Endothelial cell of umbilical vein (primary cell): Measurements from ENCODE around the gene ILF2. TPM values are rescaled to one million over a fixed set of nuclear protein-coding genes. Genes with fewer than 3 reads are reported as not detected.

Experiments used
- BruUV-seq: library from RNA; stranded (reverse); fragments of 400-500 nt; replicated peaks from 2 replicates; lab custom pipeline; 2021; lab: Mats Ljungman, UMichigan
- CTCF ChIA-PET: fragments of 300-600, 350-600 bp; sonication (Branson Sonifier 250); formaldehyde crosslinking; loops from one replicate; lab custom pipeline; 2021; ENCODE audit warnings: antibody characterized with exemption, inconsistent platforms; lab: Charles Lee
- POLR2A ChIA-PET: fragments of 300-600, 350-600 bp; sonication (Branson Sonifier 250); formaldehyde crosslinking; loops from one replicate; lab custom pipeline; 2021; ENCODE audit warnings: antibody characterized with exemption, inconsistent platforms; lab: Charles Lee
- DNase-seq: peaks from one replicate; pipeline ENCODE4 v3.0.0-alpha.2; 2011; ENCODE audit warnings: low read depth, low spot score
- FAIRE-seq: peaks from 2 replicates; lab custom pipeline; 2011; peaks lifted over from hg19 to GRCh38; lab: Jason Lieb, UNC
- H2AFZ ChIP-seq: 2 replicates; pipeline ENCODE4 v1.6.0; 2012; ENCODE audit warnings: low read depth, low read length, control low read depth, inconsistent platforms
- H3K27ac ChIP-seq: 2 replicates; pipeline ENCODE4 v1.5.1; 2011; ENCODE audit warnings: low read depth, mild to moderate bottlenecking, control low read depth, low read length, moderate library complexity; ENCODE audit not compliant: insufficient read depth
- H3K27me3 ChIP-seq, 2 experiments: 2 replicates each; pipeline versions ENCODE4 v1.6.0 to v1.6.1; 2011; ENCODE audit warnings: low read length in 2 of 2, mixed read lengths in 1 of 2; ENCODE audit not compliant: control insufficient read depth in 2 of 2, insufficient read depth in 2 of 2
- H3K36me3 ChIP-seq, 2 experiments: 2 replicates in 1 of 2; 3 replicates in 1 of 2; pipeline ENCODE4 v1.5.1; 2011; ENCODE audit warnings: low read length in 2 of 2, mild to moderate bottlenecking in 1 of 2, moderate library complexity in 1 of 2; ENCODE audit not compliant: control insufficient read depth in 2 of 2, insufficient read depth in 2 of 2; ENCODE audit errors: extremely low read depth in 1 of 2
- H3K4me1 ChIP-seq: 3 replicates; pipeline ENCODE4 v1.5.1; 2011; ENCODE audit warnings: mild to moderate bottlenecking, low read length; ENCODE audit not compliant: control insufficient read depth, insufficient read depth; ENCODE audit errors: extremely low read depth
- H3K4me2 ChIP-seq: 2 replicates; pipeline ENCODE4 v1.6.1; 2011; ENCODE audit warnings: low read length, control low read depth, mixed read lengths; ENCODE audit not compliant: insufficient read depth
- H3K4me3 ChIP-seq, 3 experiments: fragments of 200-600 bp in 1 of 3; sonication (generic), shearing (Covaris generic) in 1 of 3; replicated peaks in 1 of 3; 2 replicates each; pipeline ENCODE4 v1.5.1; 2011 to 2016; ENCODE audit warnings: control low read depth in 3 of 3, low read length in 3 of 3, mild to moderate bottlenecking in 2 of 3, inconsistent platforms in 1 of 3, low read depth in 1 of 3, moderate library complexity in 1 of 3; ENCODE audit not compliant: insufficient read depth in 1 of 3
- H3K79me2 ChIP-seq: 2 replicates; pipeline ENCODE4 v1.6.0; 2012; ENCODE audit warnings: low read length, inconsistent platforms; ENCODE audit not compliant: control insufficient read depth, insufficient read depth
- H3K9ac ChIP-seq: replicated peaks from 2 replicates; pipeline ENCODE3; 2011; ENCODE audit warnings: low read length, control low read depth; ENCODE audit not compliant: insufficient read depth; ENCODE audit errors: extremely low read depth
- H3K9me1 ChIP-seq: replicated peaks from 3 replicates; pipeline ENCODE4 v1.6.0; 2011; ENCODE audit warnings: mild to moderate bottlenecking, low read length; ENCODE audit not compliant: control insufficient read depth, insufficient read depth; ENCODE audit errors: extremely low read depth
- H3K9me3 ChIP-seq: replicated peaks from 2 replicates; pipeline ENCODE4 v1.5.1; 2012; ENCODE audit warnings: low read length, inconsistent platforms; ENCODE audit not compliant: control insufficient read depth, insufficient read depth
- H4K20me1 ChIP-seq: replicated peaks from 2 replicates; pipeline ENCODE3; 2011; ENCODE audit warnings: mild to moderate bottlenecking, low read length; ENCODE audit not compliant: control insufficient read depth, insufficient read depth; ENCODE audit errors: extremely low read depth
- EZH2 ChIP-seq: IDR thresholded peaks from 2 replicates; pipeline ENCODE4 v1.6.1; 2012; ENCODE audit warnings: borderline replicate concordance, low read depth, mild to moderate bottlenecking, moderate library complexity, low read length, inconsistent platforms; ENCODE audit not compliant: severe bottlenecking
- FOS ChIP-seq: IDR thresholded peaks from 2 replicates; pipeline ENCODE4 v1.6.1; 2011; ENCODE audit warnings: mild to moderate bottlenecking, low read length, moderate library complexity, borderline replicate concordance; ENCODE audit not compliant: insufficient read depth
- GATA2 ChIP-seq: IDR thresholded peaks from 2 replicates; pipeline ENCODE4 v1.7.0; 2011; ENCODE audit warnings: low read depth, mild to moderate bottlenecking, moderate library complexity, mixed read lengths, low read length; ENCODE audit not compliant: insufficient read length, insufficient read depth
- JUN ChIP-seq: IDR thresholded peaks from 2 replicates; pipeline ENCODE4 v1.6.1; 2011; ENCODE audit warnings: borderline replicate concordance, low read depth; ENCODE audit not compliant: insufficient read length, insufficient read depth
- MYC ChIP-seq: IDR thresholded peaks from one replicate; pipeline ENCODE4 v1.6.1; 2011; ENCODE audit warnings: mild to moderate bottlenecking, low read depth, low read length
- POLR2A ChIP-seq: IDR thresholded peaks from 2 replicates; pipeline ENCODE4 v1.6.1; 2012; ENCODE audit warnings: low read depth, mild to moderate bottlenecking, control low read depth, low read length
- POLR2AphosphoS5 ChIP-seq: IDR thresholded peaks from 2 replicates; pipeline ENCODE4 v1.6.1; 2012; ENCODE audit warnings: low read depth, mild to moderate bottlenecking, control low read depth, low read length, moderate library complexity; ENCODE audit not compliant: insufficient read depth
- dilution Hi-C: fragments of 300-500 bp; cut with MboI; formaldehyde crosslinking; loops from one replicate; pipeline ENCODE4 v1.15.0; 2019; ENCODE audit warnings: low sequenced_read_pairs; ENCODE audit not compliant: extremely low pct_ligation_motif_present
- intact Hi-C: fragments of 100-400 bp; cut with micrococcal nuclease; formaldehyde crosslinking; loops from one replicate; pipeline ENCODE4 v1.10.0; 2022
- polyA plus RNA-seq, 4 experiments: library from polyadenylated mRNA; depleted of rRNA in 3 of 4; stranded (reverse) in 3 of 4; unstranded in 1 of 4; fragments of >200 nt; gene quantifications; 2 replicates each; pipeline versions ENCODE4 v1.2.1 to v1.2.3, GENCODE V29; 2011 to 2012; ENCODE audit warnings: missing spikeins in 1 of 4
- total RNA-seq: library from RNA; stranded (reverse); gene quantifications from 2 replicates; pipeline ENCODE4 v1.2.3, GENCODE V29; 2021
- TF ChIP-seq, protein P1 (sequence below), 2 donors: IDR thresholded peaks; 1 replicate in 1 of 2; 2 replicates in 1 of 2; pipeline ENCODE4 v1.5.1; 2011; ENCODE audit warnings: low read length in 2 of 2, mild to moderate bottlenecking in 2 of 2, moderate library complexity in 2 of 2, control low read depth in 1 of 2, inconsistent platforms in 1 of 2, low read depth in 1 of 2; ENCODE audit not compliant: insufficient read depth in 1 of 2; ENCODE audit errors: extremely low read depth in 1 of 2
- TF ChIP-seq, protein P2 (sequence below): IDR thresholded peaks from 2 replicates; pipeline ENCODE4 v1.6.1; 2011; ENCODE audit not compliant: insufficient read depth, insufficient read length

Gene ILF2
- total and polyA plus RNA-seq, 2 donors (not counting 3 experiments of a cell fraction or from before 2014, with no cell fraction given), result 271 to 303 TPM

DNA sequence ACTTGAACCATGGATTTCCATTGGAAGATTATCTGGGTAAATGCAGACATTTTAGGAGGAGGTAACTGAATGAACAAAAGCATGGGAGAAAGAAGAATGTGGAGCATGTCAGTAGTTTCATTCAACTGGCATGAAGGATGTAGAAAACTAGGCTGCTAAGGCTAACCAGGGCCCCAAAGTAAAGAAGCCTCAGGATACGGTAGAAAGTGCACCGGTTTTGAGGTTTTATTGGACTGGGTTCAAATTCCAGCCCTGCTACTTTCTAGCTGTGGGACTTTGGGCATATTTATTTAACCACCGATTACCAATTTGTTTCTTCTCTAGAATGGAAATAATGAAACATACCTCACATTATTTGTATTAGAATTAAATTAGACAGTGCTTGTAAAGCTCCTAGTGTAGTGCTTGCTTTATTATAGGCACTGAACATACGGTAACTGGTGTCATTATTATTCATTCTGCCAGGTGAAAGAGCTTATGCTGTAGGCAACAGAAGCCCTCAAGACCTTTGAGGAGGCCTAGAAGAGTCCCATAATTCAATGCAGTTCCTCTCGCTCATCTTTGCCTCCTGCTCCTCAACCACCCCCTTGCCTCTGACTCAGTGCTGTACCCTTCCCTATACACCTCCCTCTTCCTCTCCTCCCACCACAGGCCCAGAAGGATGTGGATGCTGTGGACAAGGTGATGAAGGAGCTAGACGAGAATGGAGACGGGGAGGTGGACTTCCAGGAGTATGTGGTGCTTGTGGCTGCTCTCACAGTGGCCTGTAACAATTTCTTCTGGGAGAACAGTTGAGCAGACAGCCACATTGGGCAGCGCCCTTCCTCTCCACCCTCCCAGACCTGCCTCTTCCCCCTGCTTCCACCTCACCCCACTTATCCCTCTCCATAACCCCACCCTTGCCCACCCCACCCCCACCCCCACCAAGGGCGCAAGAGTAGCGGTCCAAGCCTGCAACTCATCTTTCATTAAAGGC lies 39.5 kb downstream of the ILF2 start:
- H3K9me3 ChIP-seq, result no peaks in the 10 kb centered on the region
- H3K4me3 ChIP-seq, result no peak overlapping the region
- POLR2A ChIA-PET, result interaction anchor here (0.6 kb wide), 2 partner anchors 25 to 134 kb away, joined by 4 to 6 read pairs; no protein-coding TSS in a partner anchor
- H3K9me1 ChIP-seq, result no peaks in the 10 kb centered on the region
- CTCF ChIA-PET, result interaction anchor here (1.0 to 7.8 kb wide), 3 partner anchors 16 to 60 kb away, joined by 4 to 145 read pairs (median 4); partner anchors contain the start of gene S100A14
- H3K27me3 ChIP-seq, result no peaks in the 10 kb centered on the region
- FAIRE-seq, result no peak
- intact Hi-C loops, result loop anchor here (5.0 kb wide), 1 partner anchor 41 kb away; the partner anchor contains the start of gene ILF2
- TF ChIP-seq POLR2AphosphoS5, result no peak
- TF ChIP-seq GATA2, result no peak
- no peak for TF ChIP-seq MYC
- TF ChIP-seq, protein P1, sequence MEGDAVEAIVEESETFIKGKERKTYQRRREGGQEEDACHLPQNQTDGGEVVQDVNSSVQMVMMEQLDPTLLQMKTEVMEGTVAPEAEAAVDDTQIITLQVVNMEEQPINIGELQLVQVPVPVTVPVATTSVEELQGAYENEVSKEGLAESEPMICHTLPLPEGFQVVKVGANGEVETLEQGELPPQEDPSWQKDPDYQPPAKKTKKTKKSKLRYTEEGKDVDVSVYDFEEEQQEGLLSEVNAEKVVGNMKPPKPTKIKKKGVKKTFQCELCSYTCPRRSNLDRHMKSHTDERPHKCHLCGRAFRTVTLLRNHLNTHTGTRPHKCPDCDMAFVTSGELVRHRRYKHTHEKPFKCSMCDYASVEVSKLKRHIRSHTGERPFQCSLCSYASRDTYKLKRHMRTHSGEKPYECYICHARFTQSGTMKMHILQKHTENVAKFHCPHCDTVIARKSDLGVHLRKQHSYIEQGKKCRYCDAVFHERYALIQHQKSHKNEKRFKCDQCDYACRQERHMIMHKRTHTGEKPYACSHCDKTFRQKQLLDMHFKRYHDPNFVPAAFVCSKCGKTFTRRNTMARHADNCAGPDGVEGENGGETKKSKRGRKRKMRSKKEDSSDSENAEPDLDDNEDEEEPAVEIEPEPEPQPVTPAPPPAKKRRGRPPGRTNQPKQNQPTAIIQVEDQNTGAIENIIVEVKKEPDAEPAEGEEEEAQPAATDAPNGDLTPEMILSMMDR (IDR thresholded peaks at IDR 0.05; ENCODE audit: extremely low read depth in 1 of 2, insufficient read depth in 1 of 2, low read depth in 1 of 2, low read length in 2 of 2), result no peak
- no peak for TF ChIP-seq FOS
- TF ChIP-seq POLR2A, result no peak
- TF ChIP-seq, protein P2, sequence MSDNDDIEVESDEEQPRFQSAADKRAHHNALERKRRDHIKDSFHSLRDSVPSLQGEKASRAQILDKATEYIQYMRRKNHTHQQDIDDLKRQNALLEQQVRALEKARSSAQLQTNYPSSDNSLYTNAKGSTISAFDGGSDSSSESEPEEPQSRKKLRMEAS, result no peak
- TF ChIP-seq EZH2, result no peak
- no peak for TF ChIP-seq JUN
- H3K4me1 ChIP-seq, result peaks cover 20% of the 10 kb centered on the region
- no peaks in the 10 kb centered on the region for H4K20me1 ChIP-seq
- no peak overlapping the region for H3K9ac ChIP-seq
- H2AFZ ChIP-seq, result no peak overlapping the region
- H3K27ac ChIP-seq, result no peak overlapping the region
- H3K4me2 ChIP-seq, result no peak overlapping the region
- H3K36me3 ChIP-seq, result no peaks in the 10 kb centered on the region
- no TSS peak for BruUV-seq
- peaks cover 27% of the 10 kb centered on the region for H3K79me2 ChIP-seq
- DNase-seq, result no peak
- dilution Hi-C loops, result no loop called here
